Measurements from ENCODE around the gene WBP2. TPM values are rescaled to one million over a fixed set of nuclear protein-coding genes. Genes with fewer than 3 reads are reported as not detected.

WBP2 gene
- total and polyA plus RNA-seq, 4 donors = 67.2 to 195 (median 135) TPM

- no peak for TF ChIP-seq CTCF (IDR thresholded peaks at IDR 0.05; ENCODE audit: control extremely low read depth, extremely low read depth)
- H3K9me3 ChIP-seq (ENCODE audit: control insufficient read depth in 4 of 4, insufficient read depth in 3 of 4, low read length in 3 of 4) = no peaks in the 10 kb centered on the region
- no peak for ATAC-seq (ENCODE audit: insufficient read depth, low FRiP score)
- DNase-seq = no peak
- H3K4me1 ChIP-seq (ENCODE audit: control insufficient read depth in 5 of 5, insufficient read depth in 5 of 5, low read length in 5 of 5) = peaks cover 0 to 17% (median 2%) of the 10 kb centered on the region in 5 donors
- no peak overlapping the region for H3K9ac ChIP-seq (ENCODE audit: insufficient read depth in 1 of 2, low read length in 2 of 2)
- H3K27me3 ChIP-seq (ENCODE audit: control insufficient read depth in 3 of 3, insufficient read depth in 3 of 3, low read length in 2 of 3) = no peaks in the 10 kb centered on the region
- H3K27ac ChIP-seq (ENCODE audit: low read depth in 1 of 2, low read length in 1 of 2) = no peak overlapping the region
- peaks cover 5 to 72% (median 30%) of the 10 kb centered on the region in 4 donors for H3K36me3 ChIP-seq (ENCODE audit: control insufficient read depth in 4 of 4, insufficient read depth in 4 of 4, low read length in 4 of 4)
- WGBS, 2 donors = 92 to 95% methylated on average over 26 to 28 of the region's 28 CpGs
- no peak overlapping the region for H3K4me3 ChIP-seq
Measured at GRCh38 chr17:75823257-75824041, 31.7 kb downstream of the WBP2 start.

GRCh38 chr17:75822800-75823166 lies 32.4 kb downstream of the WBP2 start:
- Histone ChIP-seq H3K9me3 (ENCODE audit: control insufficient read depth in 4 of 4, insufficient read depth in 3 of 4, low read length in 3 of 4) (no peaks in the 10 kb centered on the region), H3K36me3 (ENCODE audit: control insufficient read depth in 4 of 4, insufficient read depth in 4 of 4, low read length in 4 of 4) (peaks cover 5 to 78% (median 34%) of the 10 kb centered on the region in 4 donors), H3K27me3 (ENCODE audit: control insufficient read depth in 3 of 3, insufficient read depth in 3 of 3, low read length in 2 of 3) (no peaks in the 10 kb centered on the region), H3K27ac (ENCODE audit: low read depth in 1 of 2, low read length in 1 of 2) (peak overlapping the region in 1 of 2 donors; percentile 10), H3K4me1 (ENCODE audit: control insufficient read depth in 5 of 5, insufficient read depth in 5 of 5, low read length in 5 of 5) (peaks cover 0 to 10% (median 2%) of the 10 kb centered on the region in 5 donors), H3K9ac (ENCODE audit: insufficient read depth in 1 of 2, low read length in 2 of 2) (no peak overlapping the region), H3K4me3 (no peak overlapping the region)
- WGBS, 2 donors = 86 to 91% methylated on average over 3 of the region's 3 CpGs
- DNase-seq (no peak), ATAC-seq (ENCODE audit: insufficient read depth, low FRiP score) (no peak)
- no peak for TF ChIP-seq CTCF (IDR thresholded peaks at IDR 0.05; ENCODE audit: control extremely low read depth, extremely low read depth)

GRCh38 chr17:75822119-75822799 lies 32.9 kb downstream of the WBP2 start:
- no peaks in the 10 kb centered on the region for H3K27me3 ChIP-seq (ENCODE audit: control insufficient read depth in 3 of 3, insufficient read depth in 3 of 3, low read length in 2 of 3)
- no peak for TF ChIP-seq CTCF (IDR thresholded peaks at IDR 0.05; ENCODE audit: control extremely low read depth, extremely low read depth)
- H3K9ac ChIP-seq (ENCODE audit: insufficient read depth in 1 of 2, low read length in 2 of 2) = no peak overlapping the region
- DNase-seq (peak in 2 of 3 donors; percentile 38 to 49), ATAC-seq (ENCODE audit: insufficient read depth, low FRiP score) (no peak)
- H3K4me3 ChIP-seq = no peak overlapping the region
- peaks cover 5 to 82% (median 37%) of the 10 kb centered on the region in 4 donors for H3K36me3 ChIP-seq (ENCODE audit: control insufficient read depth in 4 of 4, insufficient read depth in 4 of 4, low read length in 4 of 4)
- WGBS, 2 donors = 65 to 67% methylated on average over 18 of the region's 18 CpGs
- peaks cover 0 to 5% (median 0%) of the 10 kb centered on the region in 5 donors for H3K4me1 ChIP-seq (ENCODE audit: control insufficient read depth in 5 of 5, insufficient read depth in 5 of 5, low read length in 5 of 5)
- H3K27ac ChIP-seq (ENCODE audit: low read depth in 1 of 2, low read length in 1 of 2) = no peak overlapping the region
- no peaks in the 10 kb centered on the region for H3K9me3 ChIP-seq (ENCODE audit: control insufficient read depth in 4 of 4, insufficient read depth in 3 of 4, low read length in 3 of 4)
